OCI-LY7 (cell line): Measurements from ENCODE around the gene INSYN2B. TPM values are rescaled to one million over a fixed set of nuclear protein-coding genes. Genes with fewer than 3 reads are reported as not detected.

Experiments used
- BruUV-seq: library from RNA; stranded (reverse); fragments of 400-500 nt; replicated peaks from 2 replicates; lab custom pipeline; 2021; lab: Mats Ljungman, UMichigan
- CTCF ChIA-PET: fragments of 300-600 bp; sonication (Branson Sonifier 250); formaldehyde crosslinking; loops from one replicate; lab custom pipeline; 2022; ENCODE audit warnings: antibody characterized with exemption; ENCODE audit not compliant: unreplicated experiment; lab: Charles Lee
- POLR2A ChIA-PET: fragments of 300-600 bp; sonication (Branson Sonifier 250); formaldehyde crosslinking; loops from one replicate; lab custom pipeline; 2022; ENCODE audit warnings: antibody characterized with exemption; lab: Charles Lee
- DNase-seq: peaks from one replicate; pipeline ENCODE4 v3.0.0-alpha.2; 2015; ENCODE audit warnings: low spot score
- H2AFZ ChIP-seq: fragments of 200-600 bp; sonication (generic), shearing (Covaris generic); 2 replicates; pipeline ENCODE4 v1.6.1; 2014; ENCODE audit warnings: mild to moderate bottlenecking, antibody characterized with exemption, low read length, moderate library complexity
- H3K27ac ChIP-seq: fragments of 200-600 bp; sonication (generic); 2 replicates; pipeline ENCODE4 v1.5.1; 2014; ENCODE audit warnings: mixed run types, low read depth, mild to moderate bottlenecking, moderate library complexity, low read length, inconsistent platforms; ENCODE audit not compliant: poor library complexity, severe bottlenecking
- H3K36me3 ChIP-seq: fragments of 200-600 bp; sonication (generic); 2 replicates; pipeline ENCODE4 v1.6.1; 2014; ENCODE audit warnings: mild to moderate bottlenecking, antibody characterized with exemption, low read length, moderate library complexity, mixed read lengths; ENCODE audit not compliant: insufficient read depth
- H3K4me1 ChIP-seq: fragments of 200-600 bp; sonication (generic); 2 replicates; pipeline ENCODE4 v1.5.1; 2014; ENCODE audit warnings: mild to moderate bottlenecking, low read length; ENCODE audit not compliant: insufficient read depth, poor library complexity, severe bottlenecking
- H3K4me2 ChIP-seq: fragments of 200-600 bp; sonication (generic); 2 replicates; pipeline ENCODE4 v1.6.1; 2014; ENCODE audit warnings: mild to moderate bottlenecking, low read length
- H3K4me3 ChIP-seq: fragments of 200-600 bp; sonication (generic); 2 replicates; pipeline ENCODE4 v1.5.1; 2014; ENCODE audit warnings: mild to moderate bottlenecking, low read depth, low read length; ENCODE audit not compliant: poor library complexity, severe bottlenecking
- H3K79me2 ChIP-seq: fragments of 200-600 bp; sonication (generic); 2 replicates; pipeline ENCODE4 v1.6.1; 2016; ENCODE audit warnings: low read depth, mild to moderate bottlenecking, low read length, moderate library complexity, mixed read lengths; ENCODE audit not compliant: insufficient read depth
- H3K9me2 ChIP-seq: fragments of 200-600 bp; sonication (generic); 2 replicates; pipeline ENCODE4 v1.6.1; 2016; ENCODE audit warnings: mild to moderate bottlenecking, low read length, mixed read lengths; ENCODE audit not compliant: insufficient read depth
- H3K9me3 ChIP-seq: fragments of 200-600 bp; sonication (generic); 2 replicates; pipeline ENCODE4 v1.6.1; 2014; ENCODE audit warnings: mild to moderate bottlenecking, mixed run types, low read length, mixed read lengths
- H4K20me1 ChIP-seq: fragments of 200-600 bp; sonication (generic); 2 replicates; pipeline ENCODE4 v1.6.1; 2014; ENCODE audit warnings: mild to moderate bottlenecking, antibody characterized with exemption, low read length, moderate library complexity, mixed read lengths; ENCODE audit not compliant: insufficient read depth
- CTCF ChIP-seq: fragments of 200-600 bp; sonication (generic); conservative IDR thresholded peaks from 2 replicates; pipeline ENCODE4 v1.5.1; 2014; ENCODE audit warnings: mild to moderate bottlenecking, antibody characterized with exemption, low read length, moderate library complexity, mixed read lengths
- EZH2phosphoT487 ChIP-seq: fragments of 200-600 bp; sonication (generic); IDR thresholded peaks from 2 replicates; pipeline ENCODE4 v1.6.1; 2018; ENCODE audit warnings: low read depth, borderline replicate concordance, mild to moderate bottlenecking, mixed run types, antibody characterized with exemption, low read length, moderate library complexity, mixed read lengths
- intact Hi-C: fragments of 100-400 bp; cut with micrococcal nuclease; formaldehyde crosslinking; loops from one replicate; pipeline ENCODE4 v1.10.0; 2022; ENCODE audit not compliant: unreplicated experiment
- total RNA-seq, 2 experiments: library from RNA; depleted of rRNA in 1 of 2; stranded (reverse); fragments of >200 nt in 1 of 2; shearing (Covaris generic) in 1 of 2; gene quantifications; 2 replicates each; pipeline ENCODE4 v1.2.3, GENCODE V29; 2014 to 2022

Gene INSYN2B
- total RNA-seq, 2 experiments from 2014 or later, result not detected

GRCh38 chr5:169870211-169870610, 110.1 kb downstream of the INSYN2B start:
- Histone ChIP-seq H3K4me1 (no peaks in the 10 kb centered on the region), H3K4me2 (no peak overlapping the region), H4K20me1 (no peaks in the 10 kb centered on the region), H3K79me2 (no peaks in the 10 kb centered on the region), H3K9me2 (no peaks in the 10 kb centered on the region), H2AFZ (no peak overlapping the region), H3K9me3 (no peaks in the 10 kb centered on the region), H3K27ac (no peak overlapping the region), H3K36me3 (peaks cover 26% of the 10 kb centered on the region; the same call in 1 of the 2 replicates), H3K4me3 (no peak overlapping the region)
- intact Hi-C loops, result no loop called here
- ChIA-PET CTCF (no interaction called here), POLR2A (no interaction called here)
- DNase-seq, result no peak
- no TSS peak for BruUV-seq
- no peak for TF ChIP-seq CTCF

GRCh38 chr5:169869066-169869465, 111.2 kb downstream of the INSYN2B start:
- Histone ChIP-seq H3K9me2 (no peaks in the 10 kb centered on the region), H3K4me3 (no peak overlapping the region), H3K79me2 (no peaks in the 10 kb centered on the region), H2AFZ (no peak overlapping the region), H4K20me1 (no peaks in the 10 kb centered on the region), H3K36me3 (peaks cover 26% of the 10 kb centered on the region; the same call in 1 of the 2 replicates), H3K27ac (no peak overlapping the region), H3K9me3 (no peaks in the 10 kb centered on the region), H3K4me2 (no peak overlapping the region), H3K4me1 (no peaks in the 10 kb centered on the region)
- ChIA-PET POLR2A (no interaction called here), CTCF (no interaction called here)
- no peak for DNase-seq
- intact Hi-C loops, result no loop called here
- TF ChIP-seq EZH2phosphoT487 (no peak), CTCF (no peak)
- BruUV-seq, result no TSS peak

- no TSS peak for BruUV-seq
- Histone ChIP-seq H3K4me2 (no peak overlapping the region), H3K4me1 (no peaks in the 10 kb centered on the region), H3K36me3 (peaks cover 24% of the 10 kb centered on the region; the same call in 1 of the 2 replicates), H2AFZ (no peak overlapping the region), H3K4me3 (no peak overlapping the region), H3K27ac (no peak overlapping the region), H3K79me2 (no peaks in the 10 kb centered on the region), H4K20me1 (no peaks in the 10 kb centered on the region), H3K9me3 (no peaks in the 10 kb centered on the region), H3K9me2 (no peaks in the 10 kb centered on the region)
- no peak for DNase-seq
- ChIA-PET CTCF (no interaction called here), POLR2A (no interaction called here)
- intact Hi-C loops, result no loop called here
- no peak for TF ChIP-seq EZH2phosphoT487
- TF ChIP-seq CTCF, result no peak
Observed at GRCh38 chr5:169867347-169867746, 112.9 kb downstream of the INSYN2B start.
